ENCODE results near the gene GNA12.

DNA sequence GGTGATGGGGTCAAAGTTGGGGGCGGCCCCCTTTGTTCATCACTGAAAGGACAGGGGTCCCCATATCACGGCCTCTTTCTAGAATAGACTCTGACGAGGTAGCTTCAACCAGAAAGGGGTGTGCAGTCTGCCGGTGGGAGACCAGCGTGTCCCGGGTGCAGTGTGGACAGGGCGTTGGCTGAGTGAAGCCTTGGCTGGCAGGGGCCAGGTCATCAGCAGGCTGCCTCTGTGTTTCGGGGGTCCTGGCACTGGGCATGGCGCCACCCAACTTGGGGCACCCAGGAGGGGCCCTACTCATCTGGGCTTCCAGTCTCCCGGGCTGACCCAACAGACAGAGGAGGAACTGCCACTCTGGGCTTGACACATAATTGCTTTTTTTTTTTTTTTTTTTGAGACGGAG, 159.6 kb downstream of the GNA12 start:
- TF ChIP-seq, protein P1, sequence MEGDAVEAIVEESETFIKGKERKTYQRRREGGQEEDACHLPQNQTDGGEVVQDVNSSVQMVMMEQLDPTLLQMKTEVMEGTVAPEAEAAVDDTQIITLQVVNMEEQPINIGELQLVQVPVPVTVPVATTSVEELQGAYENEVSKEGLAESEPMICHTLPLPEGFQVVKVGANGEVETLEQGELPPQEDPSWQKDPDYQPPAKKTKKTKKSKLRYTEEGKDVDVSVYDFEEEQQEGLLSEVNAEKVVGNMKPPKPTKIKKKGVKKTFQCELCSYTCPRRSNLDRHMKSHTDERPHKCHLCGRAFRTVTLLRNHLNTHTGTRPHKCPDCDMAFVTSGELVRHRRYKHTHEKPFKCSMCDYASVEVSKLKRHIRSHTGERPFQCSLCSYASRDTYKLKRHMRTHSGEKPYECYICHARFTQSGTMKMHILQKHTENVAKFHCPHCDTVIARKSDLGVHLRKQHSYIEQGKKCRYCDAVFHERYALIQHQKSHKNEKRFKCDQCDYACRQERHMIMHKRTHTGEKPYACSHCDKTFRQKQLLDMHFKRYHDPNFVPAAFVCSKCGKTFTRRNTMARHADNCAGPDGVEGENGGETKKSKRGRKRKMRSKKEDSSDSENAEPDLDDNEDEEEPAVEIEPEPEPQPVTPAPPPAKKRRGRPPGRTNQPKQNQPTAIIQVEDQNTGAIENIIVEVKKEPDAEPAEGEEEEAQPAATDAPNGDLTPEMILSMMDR (IDR thresholded peaks at IDR 0.05; ENCODE audit: low read depth, low read length, missing input control) = no peak
- TF ChIP-seq RAD21 (IDR thresholded peaks at IDR 0.05) = no peak

Data from liver (tissue), 3 donors.